GM06990 (cell line): ENCODE results near the gene DENND5B.

Source experiments
- DNase-seq: peaks from one replicate; pipeline ENCODE4 v3.0.0-alpha.2; 2011; ENCODE audit not compliant: insufficient read length; ENCODE audit errors: extremely low read depth
- H3K27me3 ChIP-seq: replicated peaks from 2 replicates; pipeline ENCODE4 v1.6.0; 2011; ENCODE audit warnings: low read length; ENCODE audit not compliant: control insufficient read depth, insufficient read depth
- H3K36me3 ChIP-seq: 2 replicates; pipeline ENCODE4 v1.5.1; 2011; ENCODE audit warnings: low read length; ENCODE audit not compliant: control insufficient read depth, insufficient read depth
- H3K4me3 ChIP-seq: replicated peaks from 2 replicates; pipeline ENCODE4 v1.5.1; 2011; ENCODE audit warnings: low read depth, mild to moderate bottlenecking, control low read depth, low read length
- TF ChIP-seq, protein P1 (sequence below): IDR thresholded peaks from 2 replicates; pipeline ENCODE4 v1.5.1; 2011; ENCODE audit warnings: low read length, control low read depth, mild to moderate bottlenecking, inconsistent platforms; ENCODE audit not compliant: insufficient read depth, poor library complexity, severe bottlenecking

Gene DENND5B

GRCh38 chr12:31524791-31525495 is 66.0 kb downstream of the DENND5B start:
- TF ChIP-seq, protein P1, sequence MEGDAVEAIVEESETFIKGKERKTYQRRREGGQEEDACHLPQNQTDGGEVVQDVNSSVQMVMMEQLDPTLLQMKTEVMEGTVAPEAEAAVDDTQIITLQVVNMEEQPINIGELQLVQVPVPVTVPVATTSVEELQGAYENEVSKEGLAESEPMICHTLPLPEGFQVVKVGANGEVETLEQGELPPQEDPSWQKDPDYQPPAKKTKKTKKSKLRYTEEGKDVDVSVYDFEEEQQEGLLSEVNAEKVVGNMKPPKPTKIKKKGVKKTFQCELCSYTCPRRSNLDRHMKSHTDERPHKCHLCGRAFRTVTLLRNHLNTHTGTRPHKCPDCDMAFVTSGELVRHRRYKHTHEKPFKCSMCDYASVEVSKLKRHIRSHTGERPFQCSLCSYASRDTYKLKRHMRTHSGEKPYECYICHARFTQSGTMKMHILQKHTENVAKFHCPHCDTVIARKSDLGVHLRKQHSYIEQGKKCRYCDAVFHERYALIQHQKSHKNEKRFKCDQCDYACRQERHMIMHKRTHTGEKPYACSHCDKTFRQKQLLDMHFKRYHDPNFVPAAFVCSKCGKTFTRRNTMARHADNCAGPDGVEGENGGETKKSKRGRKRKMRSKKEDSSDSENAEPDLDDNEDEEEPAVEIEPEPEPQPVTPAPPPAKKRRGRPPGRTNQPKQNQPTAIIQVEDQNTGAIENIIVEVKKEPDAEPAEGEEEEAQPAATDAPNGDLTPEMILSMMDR = no peak
- Histone ChIP-seq H3K27me3 (no peaks in the 10 kb centered on the region), H3K4me3 (peak overlapping the region; percentile 4; the same call in 1 of the 2 replicates), H3K36me3 (no peaks in the 10 kb centered on the region)
- peak; percentile 17 for DNase-seq

- TF ChIP-seq, protein P1 = no peak
- no peak overlapping the region for H3K4me3 ChIP-seq
- no peak for DNase-seq
- no peaks in the 10 kb centered on the region for H3K36me3 ChIP-seq
- no peaks in the 10 kb centered on the region for H3K27me3 ChIP-seq
Observed at GRCh38 chr12:31523306-31523705, 67.6 kb downstream of the DENND5B start.

- TF ChIP-seq, protein P1 = no peak
- DNase-seq = no peak
- Histone ChIP-seq H3K4me3 (no peak overlapping the region), H3K36me3 (no peaks in the 10 kb centered on the region), H3K27me3 (no peaks in the 10 kb centered on the region)
Observed at GRCh38 chr12:31522607-31523006, 68.3 kb downstream of the DENND5B start.

DNA sequence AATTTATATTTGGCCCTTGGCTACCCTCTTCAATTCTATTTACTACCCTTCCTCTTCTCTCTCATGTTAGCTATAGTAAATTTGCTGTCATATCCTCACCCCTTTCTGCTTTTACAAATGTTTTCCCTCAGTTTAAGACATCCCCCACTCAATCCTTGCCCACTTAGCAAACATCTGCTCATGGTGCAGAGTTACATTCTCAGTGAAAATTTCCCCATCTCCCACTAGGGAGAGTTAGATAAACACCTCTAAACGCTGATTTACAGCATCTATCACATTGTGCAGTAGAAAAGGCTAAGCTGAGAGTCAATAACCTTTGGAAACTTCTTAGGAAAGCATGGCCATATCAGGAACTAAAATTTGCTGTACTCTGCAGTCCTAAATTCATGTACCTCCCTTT is 69.0 kb downstream of the DENND5B start:
- no peak for DNase-seq
- TF ChIP-seq, protein P1 = no peak
- no peaks in the 10 kb centered on the region for H3K36me3 ChIP-seq
- no peak overlapping the region for H3K4me3 ChIP-seq
- H3K27me3 ChIP-seq = no peaks in the 10 kb centered on the region

DNA sequence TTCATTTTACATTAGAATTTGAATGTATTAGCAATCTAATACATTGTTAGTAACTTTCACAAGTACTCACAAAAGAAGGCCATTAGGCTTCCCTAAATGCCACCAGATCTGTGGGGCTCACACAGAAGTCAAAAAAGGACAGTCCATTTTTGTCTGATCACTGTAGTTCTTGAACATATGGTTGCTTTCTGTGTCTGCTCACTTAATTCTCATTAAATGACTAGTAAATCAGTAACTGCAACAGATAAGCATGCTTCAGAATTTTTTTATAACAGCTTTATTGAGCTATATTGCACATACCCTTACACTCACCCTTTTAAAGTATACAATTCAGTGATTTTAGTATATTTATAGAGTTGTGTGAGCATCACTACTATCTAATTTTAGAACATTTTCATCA is 71.4 kb downstream of the DENND5B start:
- TF ChIP-seq, protein P1 = no peak
- no peak for DNase-seq

More for the DNA sequence above, 71.4 kb downstream of the DENND5B start:
- Histone ChIP-seq H3K36me3 (no peaks in the 10 kb centered on the region), H3K4me3 (no peak overlapping the region), H3K27me3 (no peaks in the 10 kb centered on the region)
